GM15510 (cell line): Measurements from ENCODE around the gene KLHL10.

Experiments
- POLR2A ChIP-seq: IDR thresholded peaks from 3 replicates; pipeline ENCODE4 v1.6.1; 2011; ENCODE audit warnings: borderline replicate concordance; ENCODE audit not compliant: insufficient read length; ENCODE audit errors: extremely low read depth

KLHL10 gene

GRCh38 chr17:41865596-41865893, 27.9 kb downstream of the KLHL10 start:
- no peak for TF ChIP-seq POLR2A

GRCh38 chr17:41868568-41868967, 30.9 kb downstream of the KLHL10 start:
- no peak for TF ChIP-seq POLR2A

GRCh38 chr17:41869426-41869825, 31.8 kb downstream of the KLHL10 start:
- no peak for TF ChIP-seq POLR2A

GRCh38 chr17:41870097-41870496, 32.5 kb downstream of the KLHL10 start:
- no peak for TF ChIP-seq POLR2A

- TF ChIP-seq POLR2A, result no peak
Observed at GRCh38 chr17:41870627-41871026, 33.0 kb downstream of the KLHL10 start.

GRCh38 chr17:41871789-41872188, 34.2 kb downstream of the KLHL10 start:
- no peak for TF ChIP-seq POLR2A

- TF ChIP-seq POLR2A, result no peak
Observed at GRCh38 chr17:41873559-41874292, 36.1 kb downstream of the KLHL10 start.

- no peak for TF ChIP-seq POLR2A
Observed at GRCh38 chr17:41880130-41880529, 42.5 kb downstream of the KLHL10 start.

GRCh38 chr17:41882756-41883155, 45.1 kb downstream of the KLHL10 start:
- TF ChIP-seq POLR2A, result no peak

GRCh38 chr17:41885733-41886132, 48.1 kb downstream of the KLHL10 start:
- TF ChIP-seq POLR2A, result no peak

GRCh38 chr17:41888332-41888965, 50.8 kb downstream of the KLHL10 start:
- TF ChIP-seq POLR2A, result no peak

GRCh38 chr17:41891135-41892020, 53.8 kb downstream of the KLHL10 start:
- no peak for TF ChIP-seq POLR2A

- no peak for TF ChIP-seq POLR2A
Observed at GRCh38 chr17:41892021-41892376, 54.4 kb downstream of the KLHL10 start.

- no peak for TF ChIP-seq POLR2A
Observed at GRCh38 chr17:41893384-41893783, 55.8 kb downstream of the KLHL10 start.

GRCh38 chr17:41894791-41895331, 57.2 kb downstream of the KLHL10 start:
- TF ChIP-seq POLR2A, result no peak
